ENCODE results near the gene CDH2.

- TF ChIP-seq EZH2phosphoT487 (IDR thresholded peaks at IDR 0.05; ENCODE audit: insufficient read depth, low read depth) (no peak), EZH2 (IDR thresholded peaks at IDR 0.05; ENCODE audit: insufficient read depth, poor library complexity, severe bottlenecking) (no peak)
Observed at GRCh38 chr18:28112056-28112470, 64.9 kb downstream of the CDH2 start.
